KMS-11 (cell line): ENCODE data around the gene UBASH3A.

ENCODE experiments used
- H2AFZ ChIP-seq: fragments of 200-600 bp; sonication (generic); 2 replicates; pipeline ENCODE4 v1.6.1; 2016; ENCODE audit warnings: antibody characterized with exemption, mixed run types, low read depth
- H3K27ac ChIP-seq: fragments of 200-600 bp; sonication (generic); 2 replicates; pipeline ENCODE4 v1.6.1; 2016; ENCODE audit warnings: mild to moderate bottlenecking, mixed run types
- H3K27me3 ChIP-seq: fragments of 200-600 bp; sonication (generic); 2 replicates; pipeline ENCODE4 v1.6.1; 2017; ENCODE audit warnings: mild to moderate bottlenecking, low read depth, mixed run types, moderate library complexity; ENCODE audit not compliant: insufficient read depth
- H3K36me3 ChIP-seq: fragments of 200-600 bp; sonication (generic); 2 replicates; pipeline ENCODE4 v1.6.1; 2017; ENCODE audit warnings: mild to moderate bottlenecking, mixed run types; ENCODE audit not compliant: insufficient read depth
- H3K4me1 ChIP-seq: fragments of 200-600 bp; sonication (generic); 2 replicates; pipeline ENCODE4 v1.6.1; 2016; ENCODE audit warnings: mild to moderate bottlenecking, low read depth, mixed run types; ENCODE audit not compliant: poor library complexity, severe bottlenecking
- H3K4me2 ChIP-seq: fragments of 200-600 bp; sonication (generic); 2 replicates; pipeline ENCODE4 v1.7.0; 2016; ENCODE audit warnings: mild to moderate bottlenecking, mixed run types
- H3K4me3 ChIP-seq: fragments of 200-600 bp; sonication (generic); IDR thresholded peaks from 2 replicates; pipeline ENCODE4 v1.6.1; 2017; ENCODE audit warnings: low read depth, low read length, mixed read lengths; ENCODE audit not compliant: insufficient read depth
- H3K79me2 ChIP-seq: fragments of 200-600 bp; sonication (generic); 2 replicates; pipeline ENCODE4 v1.6.1; 2016; ENCODE audit warnings: low read depth, mixed run types; ENCODE audit not compliant: insufficient read depth
- H3K9ac ChIP-seq: fragments of 200-600 bp; sonication (generic); 2 replicates; pipeline ENCODE4 v1.6.1; 2016; ENCODE audit warnings: mild to moderate bottlenecking, mixed run types
- H4K20me1 ChIP-seq: fragments of 200-600 bp; sonication (generic); 2 replicates; pipeline ENCODE4 v1.6.1; 2016; ENCODE audit warnings: mild to moderate bottlenecking, mixed run types; ENCODE audit not compliant: insufficient read depth
- CTCF ChIP-seq: fragments of 200-600 bp; sonication (generic); conservative IDR thresholded peaks from 2 replicates; pipeline ENCODE4 v1.6.1; 2017; ENCODE audit warnings: low read depth, mild to moderate bottlenecking, antibody characterized with exemption, low read length, moderate library complexity, mixed read lengths

UBASH3A gene

GRCh38 chr21:42447182-42447581 is 43.5 kb downstream of the UBASH3A start:
- Histone ChIP-seq H3K27ac (no peak overlapping the region), H3K4me1 (no peaks in the 10 kb centered on the region), H3K36me3 (no peaks in the 10 kb centered on the region), H3K27me3 (peaks cover 13% of the 10 kb centered on the region), H2AFZ (no peak overlapping the region), H3K4me2 (no peak overlapping the region), H3K9ac (no peak overlapping the region), H3K4me3 (no peak overlapping the region), H4K20me1 (no peaks in the 10 kb centered on the region), H3K79me2 (no peaks in the 10 kb centered on the region)
- TF ChIP-seq CTCF = no peak

GRCh38 chr21:42447732-42448131 is 44.0 kb downstream of the UBASH3A start:
- H3K27me3 ChIP-seq = peaks cover 13% of the 10 kb centered on the region
- TF ChIP-seq CTCF = no peak
- H2AFZ ChIP-seq = no peak overlapping the region
- H3K79me2 ChIP-seq = no peaks in the 10 kb centered on the region
- no peak overlapping the region for H3K4me3 ChIP-seq
- H4K20me1 ChIP-seq = no peaks in the 10 kb centered on the region
- no peak overlapping the region for H3K9ac ChIP-seq
- no peaks in the 10 kb centered on the region for H3K4me1 ChIP-seq
- H3K36me3 ChIP-seq = no peaks in the 10 kb centered on the region
- H3K27ac ChIP-seq = no peak overlapping the region
- no peak overlapping the region for H3K4me2 ChIP-seq

- H3K27ac ChIP-seq = no peak overlapping the region
These were observed 45.0 kb downstream of the UBASH3A start for GRCh38 chr21:42448686-42449085.

GRCh38 chr21:42451941-42452340 is 48.2 kb downstream of the UBASH3A start:
- Histone ChIP-seq H2AFZ (no peak overlapping the region), H3K4me3 (no peak overlapping the region), H3K9ac (no peak overlapping the region), H3K4me2 (no peak overlapping the region), H3K27ac (no peak overlapping the region), H3K27me3 (peaks cover 3% of the 10 kb centered on the region; the same call in 1 of the 2 replicates), H4K20me1 (no peaks in the 10 kb centered on the region), H3K4me1 (no peaks in the 10 kb centered on the region), H3K36me3 (no peaks in the 10 kb centered on the region), H3K79me2 (no peaks in the 10 kb centered on the region)
- no peak for TF ChIP-seq CTCF

More at GRCh38 chr21:42448686-42449085, 45.0 kb downstream of the UBASH3A start:
- H3K4me3 ChIP-seq = no peak overlapping the region
- TF ChIP-seq CTCF = no peak
- no peak overlapping the region for H3K4me2 ChIP-seq
- H3K79me2 ChIP-seq = no peaks in the 10 kb centered on the region
- peaks cover 13% of the 10 kb centered on the region for H3K27me3 ChIP-seq
- H2AFZ ChIP-seq = no peak overlapping the region
- no peaks in the 10 kb centered on the region for H3K4me1 ChIP-seq
- no peaks in the 10 kb centered on the region for H3K36me3 ChIP-seq
- no peaks in the 10 kb centered on the region for H4K20me1 ChIP-seq
- H3K9ac ChIP-seq = no peak overlapping the region
